ENCODE measurements around the gene BTN2A1.
"Not testable (repeated sequence)": the region's sequence is repeated elsewhere in the genome, so short reads cannot be mapped to it uniquely, and the experiment has no call there.

- TF ChIP-seq CTCF (conservative IDR thresholded peaks at IDR 0.05; ENCODE audit: low read depth, low read length); EZH2 (IDR thresholded peaks at IDR 0.05; ENCODE audit: low read length, unreplicated experiment): not testable (repeated sequence)
Observed at GRCh38 chr6:26433680-26434079, 24.1 kb upstream of the BTN2A1 start.
